GM21390 (cell line): Measurements from ENCODE around the gene XYLB.

Source experiments
- ATAC-seq: cut with Tn5 transposase; IDR thresholded peaks from one replicate; pipeline ENCODE4 v1.9.1; 2021; ENCODE audit not compliant: unreplicated experiment

XYLB gene

GRCh38 chr3:38453075-38453912 is 106.7 kb downstream of the XYLB start, which contains the start of gene ACVR2B:
Gene ACVR2B (plus strand): TSS chr3:38453890. CDS start chr3:38454323, 433 bp downstream.
- ATAC-seq, result peak; percentile 54

GRCh38 chr3:38453913-38454177 is 107.3 kb downstream of the XYLB start:
- no peak for ATAC-seq

DNA sequence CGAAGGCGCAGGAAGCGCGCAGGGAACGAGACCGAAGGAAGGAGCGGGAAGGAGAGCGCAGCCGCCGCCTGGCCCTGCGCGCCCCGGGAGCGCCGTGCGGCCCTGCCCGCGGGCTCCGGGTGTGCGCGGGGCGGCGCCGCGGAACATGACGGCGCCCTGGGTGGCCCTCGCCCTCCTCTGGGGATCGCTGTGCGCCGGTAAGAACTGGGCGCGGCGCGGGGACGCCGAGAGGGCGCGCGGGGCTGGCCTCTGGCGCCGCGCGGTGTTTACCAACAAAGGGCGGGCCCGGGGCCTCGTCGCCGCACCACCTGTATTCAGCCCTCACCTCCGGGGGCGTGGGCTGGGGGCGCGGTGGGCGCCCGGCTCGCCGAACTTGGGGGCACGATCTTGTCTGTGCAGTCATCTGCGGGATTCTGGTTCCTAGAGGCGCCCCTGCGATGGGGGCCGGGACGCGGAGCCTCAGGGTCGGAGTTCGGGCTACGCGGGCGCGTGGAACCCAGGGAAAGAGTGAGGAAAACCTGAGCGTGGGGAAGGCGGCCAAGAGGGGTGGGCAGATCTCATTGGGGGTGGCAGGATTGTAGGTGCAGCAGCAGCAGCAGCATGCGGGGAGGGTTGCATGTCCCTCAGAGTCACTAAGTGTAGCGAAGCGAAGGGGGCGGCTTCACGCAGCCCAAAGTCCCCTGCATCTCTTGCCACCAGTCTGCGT is 107.7 kb downstream of the XYLB start:
- peak; percentile 47 for ATAC-seq

GRCh38 chr3:38454884-38455638 is 108.5 kb downstream of the XYLB start:
- peak; percentile 26 for ATAC-seq

DNA sequence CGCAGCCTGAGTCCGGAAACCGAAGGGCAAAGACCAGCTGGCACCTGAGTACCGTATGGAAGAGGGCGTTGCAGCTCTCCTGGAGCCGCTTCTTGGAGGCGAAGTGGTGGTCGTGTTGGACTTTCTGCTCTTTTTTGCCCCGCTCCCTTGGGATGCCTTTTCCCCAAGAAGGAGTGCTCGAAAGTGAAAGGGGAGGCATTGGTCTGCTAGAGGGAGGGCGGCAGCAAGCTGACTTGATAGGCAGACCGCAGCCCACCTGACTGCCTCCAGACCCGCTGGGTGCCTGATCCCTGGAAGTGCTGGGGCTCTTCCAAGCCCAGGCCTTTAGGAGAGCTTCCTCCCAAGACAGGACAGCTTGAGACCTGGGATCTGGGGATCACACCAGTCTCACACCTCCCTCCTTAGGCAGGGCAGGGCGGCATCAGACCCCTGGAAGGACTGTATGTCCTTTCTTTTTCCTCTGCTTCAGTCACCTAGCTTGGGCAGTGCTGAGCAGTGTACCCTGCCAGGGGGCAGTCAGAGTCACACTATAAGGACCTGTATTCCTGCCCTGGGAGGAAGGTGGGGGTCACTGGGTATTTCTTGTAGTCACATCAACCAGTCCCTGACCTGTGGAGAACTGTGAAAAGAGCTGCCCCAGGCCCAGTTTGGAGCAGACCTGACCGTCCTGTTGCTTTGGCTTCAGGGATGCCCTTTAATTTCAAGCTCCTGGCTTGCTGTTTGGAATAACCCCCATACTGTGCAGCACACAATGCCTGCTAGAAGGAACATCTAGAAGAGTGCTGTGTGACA is 109.2 kb downstream of the XYLB start:
- peak; percentile 43 for ATAC-seq

DNA sequence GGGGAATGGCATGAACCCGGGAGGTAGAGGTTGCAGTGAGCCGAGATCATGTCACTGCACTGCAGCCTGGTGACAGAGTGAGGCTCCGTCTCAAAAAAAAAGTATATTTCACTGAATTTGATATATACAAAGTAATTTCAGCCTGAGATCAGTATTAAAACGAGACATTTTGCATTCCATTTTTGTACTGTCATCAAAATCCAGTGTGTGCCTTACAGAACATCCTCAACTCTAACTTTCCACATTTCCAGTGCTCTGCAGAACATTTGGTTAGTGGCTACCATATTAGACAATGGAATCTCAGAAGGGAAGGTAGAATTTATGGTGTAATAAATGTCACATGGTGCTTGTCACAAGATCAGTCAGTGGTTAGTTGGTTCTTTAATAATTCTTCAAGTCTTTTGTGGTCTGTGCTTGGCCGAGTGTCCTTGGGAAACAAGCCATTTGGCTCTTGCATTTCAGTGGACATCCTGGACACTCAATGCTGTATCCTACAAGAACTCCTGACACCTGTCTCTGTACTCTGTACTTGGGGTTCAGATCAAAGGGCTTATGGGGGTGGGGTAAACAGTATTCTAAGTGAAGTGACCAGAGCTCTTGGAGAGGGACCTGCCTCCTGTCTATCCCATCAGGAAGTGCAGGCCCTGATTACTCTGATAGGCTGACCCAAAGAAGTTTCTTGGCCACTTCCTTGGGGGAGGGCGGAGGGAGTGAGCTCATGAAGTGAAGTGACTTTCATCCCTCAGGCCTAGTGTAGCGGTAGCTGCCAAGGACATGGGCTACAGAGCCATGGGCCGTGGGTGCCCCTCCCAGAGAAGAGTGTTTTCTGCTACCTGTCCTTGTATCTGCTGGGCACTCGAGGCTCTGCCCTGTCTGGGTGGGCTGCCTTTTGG is 110.8 kb downstream of the XYLB start:
- ATAC-seq, result no peak

DNA sequence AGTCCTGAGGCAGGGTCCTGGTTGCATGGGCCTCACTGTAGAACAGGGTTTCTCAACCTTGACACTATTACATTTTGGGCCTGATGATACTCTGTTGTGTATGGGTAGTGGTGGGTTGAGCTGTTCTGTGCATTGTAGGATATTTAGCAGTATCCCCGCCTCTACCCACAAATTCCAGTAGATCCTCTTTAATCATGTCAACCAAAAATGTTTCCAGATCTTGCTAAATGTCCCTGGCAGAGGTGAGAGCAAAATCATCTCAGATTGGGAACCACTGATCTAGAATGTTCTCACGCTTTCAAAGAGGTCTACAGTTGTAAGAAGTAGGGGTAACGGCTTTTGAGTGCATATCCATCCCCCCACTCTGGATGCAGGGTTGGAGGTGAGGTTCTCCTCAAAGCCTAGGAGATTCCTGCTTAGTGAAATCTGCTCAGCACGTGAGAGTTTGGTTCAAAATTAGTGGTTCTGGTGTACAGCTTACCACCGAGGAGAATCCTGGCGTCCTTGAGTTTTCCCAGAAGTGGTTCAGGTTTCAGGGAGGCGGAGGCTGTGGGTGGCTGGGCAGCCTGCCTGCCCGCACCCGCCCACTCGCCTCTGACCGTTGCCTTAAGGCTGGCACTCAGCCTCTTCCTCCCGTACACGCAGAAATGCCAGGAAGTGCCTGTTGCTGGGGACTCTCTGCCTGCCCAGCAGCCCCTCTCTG is 112.4 kb downstream of the XYLB start:
- ATAC-seq, result no peak

DNA sequence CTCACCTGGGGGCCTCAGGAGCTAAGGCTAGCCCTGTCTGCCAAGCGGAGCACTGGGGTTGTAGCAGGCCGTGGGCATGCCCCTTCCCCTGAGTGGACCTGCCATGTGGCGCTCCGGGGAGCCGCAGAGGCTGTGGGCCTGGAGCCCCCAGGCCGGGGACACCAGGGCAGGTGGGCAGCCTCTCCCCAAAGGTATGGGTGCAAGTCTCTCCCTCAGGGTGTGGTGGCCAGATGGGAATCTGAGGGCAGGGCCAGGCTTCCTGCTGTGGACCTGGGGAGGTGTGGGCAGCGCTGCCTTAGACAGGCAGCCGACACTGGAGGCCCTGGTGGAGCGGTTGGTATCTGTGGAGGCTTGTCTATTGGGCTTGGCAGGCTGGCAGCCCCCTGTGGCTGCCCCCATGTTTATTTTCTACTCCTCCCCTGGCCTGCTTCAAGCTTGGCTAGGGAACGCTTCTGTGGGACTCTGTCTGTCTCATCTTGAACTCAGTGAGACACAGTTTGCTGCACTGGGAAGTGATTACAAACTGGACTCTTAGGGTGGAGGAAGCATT is 113.0 kb downstream of the XYLB start:
- ATAC-seq, result no peak

DNA sequence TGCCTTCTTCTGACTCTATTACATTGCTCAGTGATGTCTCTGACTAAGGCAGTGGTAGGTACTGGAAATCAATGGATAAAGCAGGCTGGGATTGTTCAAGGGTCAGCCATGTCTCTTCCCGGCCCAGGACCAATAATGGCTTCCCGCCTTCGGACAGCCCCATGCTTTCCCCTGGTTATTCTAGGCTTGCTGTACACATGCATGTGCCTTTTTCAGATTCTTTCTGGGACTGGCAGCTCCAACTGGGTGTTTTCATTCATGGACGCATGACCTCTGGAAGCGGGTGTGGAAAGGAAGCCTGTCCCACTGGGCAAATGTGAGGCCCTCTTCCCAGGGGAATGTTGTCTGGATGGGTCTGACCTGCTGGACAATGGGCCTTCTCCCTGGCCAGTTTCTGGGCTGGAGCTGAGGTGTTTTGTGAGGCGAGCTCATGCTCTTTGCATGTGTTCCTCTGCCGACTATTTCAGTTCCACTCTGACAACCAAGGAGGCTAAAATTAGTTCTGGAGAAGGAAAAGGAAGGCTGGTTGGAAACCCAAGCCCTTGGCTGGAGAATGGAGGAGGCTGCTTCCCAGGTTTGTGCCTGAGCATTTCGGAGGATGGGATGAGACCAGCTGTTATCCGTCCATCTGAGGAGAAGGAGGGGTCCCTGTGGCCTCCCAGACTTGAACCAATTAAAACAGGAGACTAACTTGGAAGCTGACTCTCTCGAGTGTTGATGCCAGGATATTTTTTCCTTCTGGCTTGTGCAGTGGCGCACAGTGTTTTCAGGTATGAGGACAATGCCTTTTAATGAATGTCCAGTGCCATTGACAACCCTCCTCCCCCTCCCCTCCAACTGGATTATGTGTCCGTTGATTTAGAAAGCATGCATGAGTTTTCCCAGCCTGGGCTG is 114.0 kb downstream of the XYLB start:
- no peak for ATAC-seq
